ENCODE measurements around the gene ACTBL2.
"Not testable (repeated sequence)": the region's sequence is repeated elsewhere in the genome, so short reads cannot be mapped to it uniquely, and the experiment has no call there.

The ACTBL2 gene

GRCh38 chr5:57494104-57495098 is 11.8 kb upstream of the ACTBL2 start:
- DNase-seq (ENCODE audit: low read depth in 2 of 2): no peak

GRCh38 chr5:57493034-57493433 is 10.4 kb upstream of the ACTBL2 start:
- DNase-seq (ENCODE audit: low read depth in 2 of 2): no peak

- DNase-seq (ENCODE audit: low read depth in 2 of 2): no peak
These were observed 10.0 kb upstream of the ACTBL2 start for GRCh38 chr5:57492632-57493031.

- no peak for DNase-seq (ENCODE audit: low read depth in 2 of 2)
These were observed 8.9 kb upstream of the ACTBL2 start for GRCh38 chr5:57491369-57491965.

- DNase-seq (ENCODE audit: low read depth in 2 of 2): no peak
These were observed 5.8 kb upstream of the ACTBL2 start for GRCh38 chr5:57488215-57488955.

GRCh38 chr5:57486027-57486602 is 3.5 kb upstream of the ACTBL2 start:
- no peak for DNase-seq (ENCODE audit: low read depth in 2 of 2)

GRCh38 chr5:57478826-57479225 is 3.8 kb downstream of the ACTBL2 start:
- DNase-seq (ENCODE audit: low read depth in 2 of 2): no peak

- DNase-seq (ENCODE audit: low read depth in 2 of 2): no peak
These were observed 6.0 kb downstream of the ACTBL2 start for GRCh38 chr5:57476601-57477056.

GRCh38 chr5:57470339-57470738 is 12.3 kb downstream of the ACTBL2 start:
- DNase-seq (ENCODE audit: low read depth in 2 of 2): no peak

- no peak for DNase-seq (ENCODE audit: low read depth in 2 of 2)
These were observed 14.0 kb downstream of the ACTBL2 start for GRCh38 chr5:57468481-57469163.

- DNase-seq (ENCODE audit: low read depth in 2 of 2): no peak
These were observed 16.1 kb downstream of the ACTBL2 start for GRCh38 chr5:57466544-57466943.

- not testable (repeated sequence) for DNase-seq (ENCODE audit: low read depth in 2 of 2)
These were observed 22.6 kb downstream of the ACTBL2 start for GRCh38 chr5:57460056-57460455.

GRCh38 chr5:57458443-57458842 is 24.2 kb downstream of the ACTBL2 start:
- no peak for DNase-seq (ENCODE audit: low read depth in 2 of 2)

GRCh38 chr5:57456531-57457135 is 26.0 kb downstream of the ACTBL2 start:
- no peak for DNase-seq (ENCODE audit: low read depth in 2 of 2)

- no peak for DNase-seq (ENCODE audit: low read depth in 2 of 2)
These were observed 26.8 kb downstream of the ACTBL2 start for GRCh38 chr5:57455511-57456455.

- no peak for DNase-seq (ENCODE audit: low read depth in 2 of 2)
These were observed 27.7 kb downstream of the ACTBL2 start for GRCh38 chr5:57454896-57455295.

GRCh38 chr5:57453728-57454127 is 28.9 kb downstream of the ACTBL2 start:
- no peak for DNase-seq (ENCODE audit: low read depth in 2 of 2)

- DNase-seq (ENCODE audit: low read depth in 2 of 2): no peak
These were observed 29.7 kb downstream of the ACTBL2 start for GRCh38 chr5:57452885-57453284.

- no peak for DNase-seq (ENCODE audit: low read depth in 2 of 2)
These were observed 31.4 kb downstream of the ACTBL2 start for GRCh38 chr5:57450991-57451876.
